ENCODE measurements around the gene ZNF534.
"Not testable (repeated sequence)": the region's sequence is repeated elsewhere in the genome, so short reads cannot be mapped to it uniquely, and the experiment has no call there.

Gene ZNF534

GRCh38 chr19:52500474-52500873 lies 71.5 kb downstream of the ZNF534 start:
- not testable (repeated sequence) for DNase-seq

DNA sequence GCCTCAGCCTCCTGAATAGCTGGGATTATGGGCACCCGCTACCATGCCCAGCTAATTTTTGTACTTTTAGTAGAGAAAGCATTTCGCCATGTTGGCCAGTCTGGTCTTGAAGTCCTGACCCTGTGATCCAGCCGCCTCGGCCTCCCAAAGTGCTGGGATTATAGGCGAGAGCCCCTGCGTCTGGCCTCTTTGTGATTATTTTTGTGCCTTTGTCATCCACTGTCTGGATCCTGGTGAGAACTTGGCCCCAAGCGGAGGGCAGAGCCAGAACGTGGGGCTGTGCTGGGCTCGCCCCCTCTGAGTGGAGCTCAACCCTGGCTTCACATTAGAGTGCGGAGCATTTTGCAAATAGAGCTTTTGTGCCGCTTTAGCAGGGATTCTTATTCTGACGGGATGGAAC lies 72.0 kb downstream of the ZNF534 start:
- not testable (repeated sequence) for DNase-seq

Data from NCI-H446 (cell line).